ENCODE measurements around the gene CPT1A.
"Not testable (repeated sequence)": the region's sequence is repeated elsewhere in the genome, so short reads cannot be mapped to it uniquely, and the experiment has no call there.

CPT1A gene

DNA sequence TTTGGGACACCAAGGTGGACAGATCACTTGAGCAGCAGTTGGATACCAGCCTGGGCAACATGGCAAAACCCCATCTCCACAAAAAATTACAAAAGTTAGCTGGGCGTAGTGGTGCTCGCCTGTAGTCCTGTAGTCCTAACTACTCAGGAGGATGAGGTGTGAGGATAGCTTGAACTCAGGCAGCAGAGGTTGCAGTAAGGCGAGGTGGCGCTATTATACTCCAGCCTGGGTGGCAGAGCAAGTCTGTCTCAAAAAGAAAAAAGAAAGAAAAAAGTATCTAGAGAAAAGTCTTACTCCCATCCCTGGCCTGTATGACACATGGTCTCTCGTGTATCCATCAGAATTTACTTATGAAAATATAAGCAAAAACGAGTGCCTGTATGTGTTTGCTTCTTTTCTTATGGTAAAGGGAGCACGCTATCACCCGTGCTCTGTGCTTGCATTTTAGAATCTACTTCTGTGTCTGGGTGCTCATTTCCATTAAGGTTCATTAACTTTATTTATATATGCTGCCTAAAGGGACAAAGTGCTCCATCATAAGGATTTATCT is 15.4 kb upstream of the CPT1A start:
- H3K27ac ChIP-seq = no peak overlapping the region
- no peaks in the 10 kb centered on the region for H3K36me3 ChIP-seq
- peaks cover 14 to 17% of the 10 kb centered on the region in 2 experiments for H3K4me1 ChIP-seq (ENCODE audit: control insufficient read depth in 1 of 2, insufficient read depth in 1 of 2, low read depth in 1 of 2, low read length in 1 of 2)
- no peak overlapping the region for H3K4me3 ChIP-seq (ENCODE audit: low read depth in 1 of 2, low read length in 1 of 2)
- peaks cover 31% of the 10 kb centered on the region for H3K27me3 ChIP-seq
- no peak for TF ChIP-seq CTCF (IDR thresholded peaks at IDR 0.05)
- H3K9me3 ChIP-seq = no peaks in the 10 kb centered on the region

DNA sequence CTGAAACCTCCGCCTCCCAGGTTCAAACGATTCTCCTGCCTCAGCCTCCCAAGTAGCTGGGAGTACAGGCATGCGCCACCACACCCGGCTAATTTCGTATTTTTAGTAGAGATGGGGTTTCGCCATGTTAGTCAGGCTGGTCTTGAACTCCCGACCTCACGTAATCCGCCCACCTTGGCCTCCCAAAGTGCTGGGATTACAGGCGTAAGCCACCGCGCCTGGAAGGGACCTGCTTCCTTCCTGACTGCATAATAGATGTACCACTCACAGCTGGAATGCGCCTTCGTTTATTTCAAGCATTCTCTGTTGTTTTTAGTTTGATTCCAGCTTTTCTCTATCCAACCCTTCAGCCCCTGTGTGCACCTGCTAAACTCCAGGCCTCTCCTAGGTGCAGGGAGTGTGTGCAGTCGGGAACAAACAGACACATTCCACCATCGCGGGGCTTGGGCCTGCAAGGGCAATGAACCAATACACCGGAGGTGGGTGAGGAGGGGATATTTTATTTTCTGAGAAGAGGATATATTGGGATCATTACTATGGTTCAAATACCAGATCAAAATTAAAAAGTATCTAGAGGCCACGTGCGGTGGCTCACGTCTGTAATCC is 14.8 kb upstream of the CPT1A start:
- H3K27ac ChIP-seq; H3K36me3 ChIP-seq; H3K4me3 ChIP-seq (ENCODE audit: low read depth in 1 of 2, low read length in 1 of 2); H3K9me3 ChIP-seq: not testable (repeated sequence)
- H3K4me1 ChIP-seq (ENCODE audit: control insufficient read depth in 1 of 2, insufficient read depth in 1 of 2, low read depth in 1 of 2, low read length in 1 of 2) = peaks cover 14 to 17% of the 10 kb centered on the region in 2 experiments
- H3K27me3 ChIP-seq = peaks cover 31% of the 10 kb centered on the region

DNA sequence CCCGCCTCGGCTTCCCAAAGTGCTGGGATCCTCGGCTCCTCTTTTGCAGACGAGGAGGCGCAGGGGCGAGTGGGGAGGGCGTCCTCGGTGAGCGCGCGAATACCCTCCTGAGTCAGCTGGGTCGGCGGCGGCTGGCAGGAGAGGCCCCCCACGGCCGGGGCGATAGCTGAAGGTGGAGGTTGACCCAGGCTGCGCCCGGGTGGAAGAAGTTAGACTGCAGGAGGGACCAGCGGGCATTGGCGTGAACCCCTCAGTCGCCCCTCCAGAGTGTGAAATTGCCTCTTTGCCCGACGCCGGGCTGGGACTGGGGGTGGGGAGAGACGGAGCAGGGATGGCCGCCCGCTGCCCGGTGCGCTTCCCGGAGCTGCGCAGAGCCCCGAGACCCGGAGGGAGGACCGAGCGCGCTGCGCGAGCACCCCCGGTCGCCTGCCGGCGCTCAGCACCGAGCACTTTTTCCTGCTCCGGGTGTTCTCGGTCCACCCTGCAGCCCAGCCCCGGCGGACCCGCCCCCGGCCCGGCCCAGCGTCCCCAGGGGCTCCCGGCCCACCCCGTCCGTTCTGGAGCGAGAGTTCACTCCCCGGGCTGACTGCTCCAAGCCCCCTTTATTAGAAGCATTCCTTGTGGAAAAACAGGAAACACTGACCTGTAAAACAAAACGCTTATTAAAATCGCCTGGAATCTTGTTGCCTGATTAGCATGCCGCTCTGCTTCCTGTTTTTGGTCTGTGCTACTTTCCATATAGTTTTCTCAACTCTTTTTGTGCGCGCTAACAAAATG is 13.7 kb upstream of the CPT1A start:
- H3K27ac ChIP-seq = peak overlapping the region; percentile 49
- peaks cover 14 to 17% of the 10 kb centered on the region in 2 experiments for H3K4me1 ChIP-seq (ENCODE audit: control insufficient read depth in 1 of 2, insufficient read depth in 1 of 2, low read depth in 1 of 2, low read length in 1 of 2)
- peak overlapping the region; percentile 54 to 78 for H3K4me3 ChIP-seq (ENCODE audit: low read depth in 1 of 2, low read length in 1 of 2)
- H3K27me3 ChIP-seq = peaks cover 31% of the 10 kb centered on the region
- no peaks in the 10 kb centered on the region for H3K9me3 ChIP-seq
- TF ChIP-seq CTCF (IDR thresholded peaks at IDR 0.05) = no peak
- H3K36me3 ChIP-seq = no peaks in the 10 kb centered on the region

- H3K4me3 ChIP-seq (ENCODE audit: low read depth in 1 of 2, low read length in 1 of 2) = peak overlapping the region; percentile 54 to 78
- H3K36me3 ChIP-seq = no peaks in the 10 kb centered on the region
- H3K9me3 ChIP-seq = no peaks in the 10 kb centered on the region
- peaks cover 14 to 17% of the 10 kb centered on the region in 2 experiments for H3K4me1 ChIP-seq (ENCODE audit: control insufficient read depth in 1 of 2, insufficient read depth in 1 of 2, low read depth in 1 of 2, low read length in 1 of 2)
- TF ChIP-seq CTCF (IDR thresholded peaks at IDR 0.05) = no peak
- H3K27ac ChIP-seq = no peak overlapping the region
- H3K27me3 ChIP-seq = peaks cover 31% of the 10 kb centered on the region
These were observed 12.7 kb upstream of the CPT1A start for GRCh38 chr11:68854273-68854958.

DNA sequence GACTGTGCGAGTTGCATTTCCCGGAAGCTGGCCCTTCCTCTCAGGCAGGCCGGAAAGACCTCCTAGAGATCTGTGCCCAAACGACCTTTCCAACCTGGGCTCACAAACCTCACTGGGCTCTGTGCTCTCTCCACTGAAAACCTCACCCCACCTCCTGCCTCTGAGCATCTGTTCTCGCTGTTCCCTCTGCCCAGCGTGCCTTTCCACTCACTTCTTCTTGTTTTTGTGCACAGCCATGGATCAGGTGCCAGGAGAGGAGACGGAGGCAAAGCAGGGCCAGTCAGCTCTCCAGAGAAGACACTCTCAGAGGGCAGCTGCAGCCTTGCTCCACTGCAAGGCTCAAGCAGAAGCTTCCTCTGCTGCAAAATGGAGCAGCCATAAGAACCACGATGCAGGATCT is 10.9 kb upstream of the CPT1A start:
- H3K9me3 ChIP-seq = no peaks in the 10 kb centered on the region
- H3K27me3 ChIP-seq = peaks cover 31% of the 10 kb centered on the region
- no peak overlapping the region for H3K27ac ChIP-seq
- TF ChIP-seq CTCF (IDR thresholded peaks at IDR 0.05) = no peak
- no peak overlapping the region for H3K4me3 ChIP-seq (ENCODE audit: low read depth in 1 of 2, low read length in 1 of 2)
- peaks cover 14 to 17% of the 10 kb centered on the region in 2 experiments for H3K4me1 ChIP-seq (ENCODE audit: control insufficient read depth in 1 of 2, insufficient read depth in 1 of 2, low read depth in 1 of 2, low read length in 1 of 2)
- no peaks in the 10 kb centered on the region for H3K36me3 ChIP-seq

All from neutrophil (primary cell).